ENCODE data around the gene RPL38.

Gene RPL38

GRCh38 chr17:74211141-74211911 is 7.8 kb downstream of the RPL38 start:
- DNase-seq: no peak

GRCh38 chr17:74211912-74212208 is 8.4 kb downstream of the RPL38 start:
- DNase-seq: no peak

GRCh38 chr17:74212209-74212912 is 8.9 kb downstream of the RPL38 start:
- peak; percentile 36 for DNase-seq

- peak; percentile 82 for DNase-seq
These were observed 9.7 kb downstream of the RPL38 start, which contains the start of gene TTYH2 for GRCh38 chr17:74212913-74213791. Gene TTYH2, plus strand, starts transcription at chr17:74213571. Its CDS starts 17 bp downstream, at chr17:74213588.

GRCh38 chr17:74213861-74214391 is 10.4 kb downstream of the RPL38 start:
- DNase-seq: no peak

- no peak for DNase-seq
These were observed 11.2 kb downstream of the RPL38 start for GRCh38 chr17:74214484-74215341.

- no peak for DNase-seq
These were observed 11.9 kb downstream of the RPL38 start for GRCh38 chr17:74215342-74215727.

GRCh38 chr17:74216505-74216904 is 13.0 kb downstream of the RPL38 start:
- no peak for DNase-seq

GRCh38 chr17:74217037-74217730 is 13.7 kb downstream of the RPL38 start:
- no peak for DNase-seq

GRCh38 chr17:74217888-74218287 is 14.4 kb downstream of the RPL38 start:
- no peak for DNase-seq

GRCh38 chr17:74218436-74218835 is 15.0 kb downstream of the RPL38 start:
- no peak for DNase-seq

GRCh38 chr17:74219576-74220133 is 16.2 kb downstream of the RPL38 start:
- DNase-seq: no peak

GRCh38 chr17:74220219-74220618 is 16.7 kb downstream of the RPL38 start:
- DNase-seq: no peak

- no peak for DNase-seq
These were observed 17.7 kb downstream of the RPL38 start for GRCh38 chr17:74220946-74221818.

- DNase-seq: no peak
These were observed 18.9 kb downstream of the RPL38 start for GRCh38 chr17:74222399-74222798.

GRCh38 chr17:74223901-74224300 is 20.4 kb downstream of the RPL38 start:
- no peak for DNase-seq

- DNase-seq: no peak
These were observed 21.7 kb downstream of the RPL38 start for GRCh38 chr17:74224959-74225725.

GRCh38 chr17:74226252-74226651 is 22.8 kb downstream of the RPL38 start:
- DNase-seq: no peak

Data from activated CD4-positive, alpha-beta T cell treated with anti-CD3 and anti-CD28 coated beads, Interleukin-10, Interleukin-2, amounts not matched to agents 100 ng/mL and 50 ng/mL, durations not matched to agents 16 hours and 8 hours (primary cell).